Lung (tissue), 12 donors: ENCODE results near the gene CASP9. TPM values are rescaled to one million over a fixed set of nuclear protein-coding genes. Genes with fewer than 3 reads are reported as not detected.

Source experiments
- ATAC-seq: fragments of 200-7000 bp; cut with Tn5 transposase; one replicate; pipeline ENCODE4 v1.9.1; 2020; ENCODE audit warnings: moderate number of reproducible peaks; ENCODE audit not compliant: insufficient read depth, low FRiP score
- DNase-seq, 3 donors: peaks; one replicate each; pipeline ENCODE4 v3.0.0-alpha.2; 2013 to 2017
- H3K27ac ChIP-seq, 2 donors: one replicate each; pipeline ENCODE4 v1.5.1; 2013; ENCODE audit warnings: mild to moderate bottlenecking in 2 of 2, moderate library complexity in 2 of 2, control low read depth in 1 of 2, inconsistent platforms in 1 of 2, low read depth in 1 of 2, low read length in 1 of 2
- H3K27me3 ChIP-seq, 3 donors: one replicate each; pipeline ENCODE4 v1.5.1; 2013; ENCODE audit warnings: low read length in 2 of 3; ENCODE audit not compliant: control insufficient read depth in 3 of 3, insufficient read depth in 3 of 3
- H3K36me3 ChIP-seq, 4 donors: one replicate each; pipeline ENCODE4 v1.5.1; 2013; ENCODE audit warnings: low read length in 4 of 4, mild to moderate bottlenecking in 1 of 4, moderate library complexity in 1 of 4; ENCODE audit not compliant: control insufficient read depth in 4 of 4, insufficient read depth in 4 of 4
- H3K4me1 ChIP-seq, 5 donors: one replicate each; pipeline ENCODE4 v1.5.1; 2013; ENCODE audit warnings: low read length in 5 of 5, mild to moderate bottlenecking in 2 of 5, moderate library complexity in 1 of 5; ENCODE audit not compliant: control insufficient read depth in 5 of 5, insufficient read depth in 5 of 5
- H3K4me3 ChIP-seq: one replicate; pipeline ENCODE4 v1.5.1; 2013; ENCODE audit warnings: mild to moderate bottlenecking, control low read depth, moderate library complexity
- H3K9ac ChIP-seq, 2 donors: one replicate each; pipeline ENCODE4 v1.5.1; 2013; ENCODE audit warnings: low read length in 2 of 2, control low read depth in 1 of 2; ENCODE audit not compliant: insufficient read depth in 1 of 2
- H3K9me3 ChIP-seq, 4 donors: one replicate each; pipeline ENCODE4 v1.5.1; 2013; ENCODE audit warnings: low read length in 3 of 4, mild to moderate bottlenecking in 1 of 4, moderate library complexity in 1 of 4; ENCODE audit not compliant: control insufficient read depth in 4 of 4, insufficient read depth in 3 of 4
- WGBS, 2 donors: extraction: QIAGEN DNeasy Blood & Tissue Kit; methylation state at CpG; one replicate each; pipeline ENCODE4 v1.1.7; 2013; 5-methylcytosine and 5-hydroxymethylcytosine counted together
- polyA plus RNA-seq, 2 donors: library from polyadenylated mRNA; stranded (reverse); fragments of 200-250 nt; gene quantifications; one replicate each; pipeline ENCODE4 v1.2.1, GENCODE V29; 2013
- total RNA-seq, 2 donors: library from RNA; depleted of rRNA in 1 of 2; stranded (reverse); fragments of >200 nt in 1 of 2; gene quantifications; one replicate each; pipeline ENCODE4 v1.2.1, GENCODE V29; 2014 to 2021
- TF ChIP-seq, protein P1 (sequence below): IDR thresholded peaks from 2 replicates; pipeline ENCODE4 v1.5.1; 2012; ENCODE audit warnings: mild to moderate bottlenecking; ENCODE audit errors: control extremely low read depth, extremely low read depth
- donor health status: control.
- donor health status: control.
- donor health status: Bipolar disorder and iron deficiency.
- donor health status: healthy.
- donor health status: DM: yes; HTN: yes; CAD: no.

The CASP9 gene
- total and polyA plus RNA-seq, 4 donors = 13.3 to 16.6 (median 13.8) TPM

DNA sequence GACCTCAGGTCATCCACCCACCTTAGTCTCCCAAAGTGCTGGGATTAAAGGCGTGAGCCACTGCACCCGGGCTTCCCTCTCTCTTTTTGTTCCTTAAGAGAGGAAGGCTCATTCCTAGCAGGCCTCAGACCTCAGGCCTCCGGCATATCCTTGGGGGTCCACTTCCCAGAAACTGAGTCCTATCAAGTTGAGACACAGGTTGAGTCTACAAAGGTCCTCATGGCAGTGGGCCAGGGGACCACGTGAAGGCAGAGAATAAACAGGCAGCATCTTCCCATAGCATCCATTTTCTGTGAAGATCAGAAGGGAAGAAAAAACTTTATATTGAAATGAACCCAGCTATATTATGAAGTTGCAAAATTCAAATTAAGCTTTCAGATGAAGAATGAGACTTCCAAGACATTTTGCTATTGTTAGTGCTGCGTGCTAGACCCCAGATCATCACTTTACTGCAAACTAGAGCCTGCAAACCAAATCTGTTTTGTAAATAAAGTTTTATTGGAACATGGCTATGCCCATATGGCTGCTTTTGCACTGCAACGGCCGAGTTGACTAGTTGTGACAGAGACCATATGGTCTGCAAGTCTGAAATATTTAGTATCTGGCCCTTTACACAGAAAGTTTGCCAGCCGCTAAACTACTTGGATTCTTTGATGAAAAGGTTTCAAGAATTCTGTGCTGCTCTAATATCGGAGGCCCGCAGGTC lies 71.0 kb downstream of the CASP9 start:
- WGBS, 2 donors = 80 to 88% methylated on average over 10 of the region's 10 CpGs
- Histone ChIP-seq H3K27ac (no peak overlapping the region), H3K9me3 (peaks cover 0 to 1% (median 0%) of the 10 kb centered on the region in 4 donors), H3K27me3 (no peaks in the 10 kb centered on the region), H3K36me3 (no peaks in the 10 kb centered on the region), H3K4me1 (no peaks in the 10 kb centered on the region), H3K9ac (no peak overlapping the region), H3K4me3 (no peak overlapping the region)
- TF ChIP-seq, protein P1, sequence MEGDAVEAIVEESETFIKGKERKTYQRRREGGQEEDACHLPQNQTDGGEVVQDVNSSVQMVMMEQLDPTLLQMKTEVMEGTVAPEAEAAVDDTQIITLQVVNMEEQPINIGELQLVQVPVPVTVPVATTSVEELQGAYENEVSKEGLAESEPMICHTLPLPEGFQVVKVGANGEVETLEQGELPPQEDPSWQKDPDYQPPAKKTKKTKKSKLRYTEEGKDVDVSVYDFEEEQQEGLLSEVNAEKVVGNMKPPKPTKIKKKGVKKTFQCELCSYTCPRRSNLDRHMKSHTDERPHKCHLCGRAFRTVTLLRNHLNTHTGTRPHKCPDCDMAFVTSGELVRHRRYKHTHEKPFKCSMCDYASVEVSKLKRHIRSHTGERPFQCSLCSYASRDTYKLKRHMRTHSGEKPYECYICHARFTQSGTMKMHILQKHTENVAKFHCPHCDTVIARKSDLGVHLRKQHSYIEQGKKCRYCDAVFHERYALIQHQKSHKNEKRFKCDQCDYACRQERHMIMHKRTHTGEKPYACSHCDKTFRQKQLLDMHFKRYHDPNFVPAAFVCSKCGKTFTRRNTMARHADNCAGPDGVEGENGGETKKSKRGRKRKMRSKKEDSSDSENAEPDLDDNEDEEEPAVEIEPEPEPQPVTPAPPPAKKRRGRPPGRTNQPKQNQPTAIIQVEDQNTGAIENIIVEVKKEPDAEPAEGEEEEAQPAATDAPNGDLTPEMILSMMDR = no peak
- peak in 1 of 3 donors; percentile 46 for DNase-seq
- ATAC-seq = no peak

DNA sequence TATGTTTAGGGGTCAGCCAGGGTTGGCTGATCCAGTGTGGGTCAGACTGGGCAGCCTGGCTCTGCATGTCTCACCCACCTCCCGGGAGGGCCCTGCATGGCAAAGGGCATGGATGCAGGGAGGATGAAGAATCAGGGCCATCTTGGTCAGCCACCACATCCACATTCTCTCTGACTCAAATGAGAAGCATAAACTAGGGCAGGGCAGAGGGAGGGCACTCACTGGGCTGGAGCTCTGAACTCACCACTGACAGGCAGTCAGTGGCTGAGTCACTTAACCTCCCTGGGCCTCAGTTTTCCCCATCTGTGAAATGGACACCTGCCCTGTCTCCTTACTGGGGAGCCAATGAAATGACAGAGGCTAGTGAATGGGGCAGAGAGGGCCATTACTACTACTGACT lies 71.8 kb downstream of the CASP9 start:
- DNase-seq = no peak
- Histone ChIP-seq H3K4me1 (no peaks in the 10 kb centered on the region), H3K9me3 (peaks cover 0 to 1% (median 0%) of the 10 kb centered on the region in 4 donors), H3K4me3 (no peak overlapping the region), H3K36me3 (no peaks in the 10 kb centered on the region), H3K27me3 (peaks cover 0 to 3% (median 0%) of the 10 kb centered on the region in 3 donors), H3K27ac (no peak overlapping the region), H3K9ac (no peak overlapping the region)
- 90 to 91% methylated on average over 1 of the region's 1 CpG for WGBS, 2 donors
- ATAC-seq = no peak
- TF ChIP-seq, protein P1 = no peak

DNA sequence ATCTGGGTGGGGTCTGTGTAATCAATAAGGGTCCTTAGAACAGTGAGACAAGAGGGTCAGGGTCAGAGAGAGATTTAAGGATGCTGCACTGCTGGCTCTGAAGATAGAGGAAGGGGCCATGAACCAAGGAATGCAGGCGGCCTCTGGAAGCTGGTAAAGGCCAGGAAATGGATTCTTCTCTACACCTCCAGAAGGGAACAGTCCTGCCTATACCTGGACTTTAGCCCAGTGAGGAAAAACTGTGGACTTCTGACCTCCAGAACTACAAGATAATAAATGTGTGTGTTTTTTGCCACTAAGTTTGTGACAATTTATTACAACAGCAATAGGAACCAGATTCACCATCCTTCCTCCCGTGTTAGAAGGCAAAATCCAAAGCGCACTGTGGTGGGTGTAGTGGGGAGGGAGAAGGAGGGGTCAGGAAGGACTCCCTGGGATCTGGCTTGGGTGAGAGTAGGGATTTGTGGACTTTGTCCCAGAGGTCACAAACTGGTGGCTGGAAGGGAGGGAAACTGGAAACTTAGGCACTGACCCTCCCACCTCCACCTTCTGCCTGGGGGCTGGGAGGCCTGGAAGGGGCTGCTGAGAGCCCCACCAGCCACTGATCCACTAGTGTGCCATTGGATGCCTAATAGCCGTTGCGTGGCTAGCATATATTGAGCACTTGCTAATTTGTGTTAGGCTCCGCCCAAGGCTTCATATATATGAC lies 72.8 kb downstream of the CASP9 start:
- 92 to 96% methylated on average over 6 of the region's 6 CpGs for WGBS, 2 donors
- Histone ChIP-seq H3K9ac (no peak overlapping the region), H3K36me3 (no peaks in the 10 kb centered on the region), H3K9me3 (peaks cover 0 to 1% (median 0%) of the 10 kb centered on the region in 4 donors), H3K4me1 (no peaks in the 10 kb centered on the region), H3K27me3 (peaks cover 0 to 6% (median 0%) of the 10 kb centered on the region in 3 donors), H3K4me3 (no peak overlapping the region), H3K27ac (no peak overlapping the region)
- TF ChIP-seq, protein P1 = no peak
- DNase-seq (no peak), ATAC-seq (no peak)
